Immature natural killer cell (primary cell): ENCODE measurements around the gene CEBPZOS. TPM values are rescaled to one million over a fixed set of nuclear protein-coding genes. Genes with fewer than 3 reads are reported as not detected.

Experiments used
- DNase-seq, 3 donors: peaks; one replicate each; pipeline ENCODE4 v3.0.0; 2022; ENCODE audit warnings: mixed read lengths in 1 of 3
- H3K27ac Mint-ChIP-seq, 6 donors: one replicate each; pipeline ENCODE4 v1.8.0; 2020; ENCODE audit warnings: mixed read lengths in 6 of 6, mild to moderate bottlenecking in 5 of 6, inconsistent platforms in 4 of 6, moderate library complexity in 3 of 6
- H3K27me3 Mint-ChIP-seq, 3 donors: one replicate each; pipeline ENCODE4 v1.8.0; 2020 to 2021; ENCODE audit warnings: low read depth in 3 of 3, mild to moderate bottlenecking in 3 of 3, mixed read lengths in 3 of 3, moderate library complexity in 3 of 3, inconsistent platforms in 1 of 3
- H3K36me3 Mint-ChIP-seq, 3 donors: one replicate each; pipeline ENCODE4 v1.8.0; 2020; ENCODE audit warnings: mixed read lengths in 3 of 3, inconsistent platforms in 2 of 3, mild to moderate bottlenecking in 2 of 3
- H3K4me1 Mint-ChIP-seq, 2 donors: one replicate each; pipeline ENCODE4 v1.8.0; 2020; ENCODE audit warnings: inconsistent platforms in 2 of 2, mild to moderate bottlenecking in 2 of 2, mixed read lengths in 2 of 2, moderate library complexity in 1 of 2
- H3K4me3 Mint-ChIP-seq, 5 donors: one replicate each; pipeline ENCODE4 v1.8.0; 2020; ENCODE audit warnings: mild to moderate bottlenecking in 5 of 5, mixed read lengths in 5 of 5, inconsistent platforms in 3 of 5, moderate library complexity in 3 of 5
- H3K9me3 Mint-ChIP-seq, 6 donors: one replicate each; pipeline ENCODE4 v1.8.0; 2020; ENCODE audit warnings: mild to moderate bottlenecking in 6 of 6, mixed read lengths in 6 of 6, inconsistent platforms in 4 of 6, moderate library complexity in 3 of 6
- polyA plus RNA-seq, 3 donors: library from polyadenylated mRNA; unstranded; fragments of 300-500 nt; fragmentation: Illumina TruSeq; gene quantifications; one replicate each; pipeline ENCODE4 v1.2.3, GENCODE V29; 2021

The CEBPZOS gene
- 10 to 100 TPM; 37.6 to 45.4 (median 44.9) TPM for polyA plus RNA-seq

DNA sequence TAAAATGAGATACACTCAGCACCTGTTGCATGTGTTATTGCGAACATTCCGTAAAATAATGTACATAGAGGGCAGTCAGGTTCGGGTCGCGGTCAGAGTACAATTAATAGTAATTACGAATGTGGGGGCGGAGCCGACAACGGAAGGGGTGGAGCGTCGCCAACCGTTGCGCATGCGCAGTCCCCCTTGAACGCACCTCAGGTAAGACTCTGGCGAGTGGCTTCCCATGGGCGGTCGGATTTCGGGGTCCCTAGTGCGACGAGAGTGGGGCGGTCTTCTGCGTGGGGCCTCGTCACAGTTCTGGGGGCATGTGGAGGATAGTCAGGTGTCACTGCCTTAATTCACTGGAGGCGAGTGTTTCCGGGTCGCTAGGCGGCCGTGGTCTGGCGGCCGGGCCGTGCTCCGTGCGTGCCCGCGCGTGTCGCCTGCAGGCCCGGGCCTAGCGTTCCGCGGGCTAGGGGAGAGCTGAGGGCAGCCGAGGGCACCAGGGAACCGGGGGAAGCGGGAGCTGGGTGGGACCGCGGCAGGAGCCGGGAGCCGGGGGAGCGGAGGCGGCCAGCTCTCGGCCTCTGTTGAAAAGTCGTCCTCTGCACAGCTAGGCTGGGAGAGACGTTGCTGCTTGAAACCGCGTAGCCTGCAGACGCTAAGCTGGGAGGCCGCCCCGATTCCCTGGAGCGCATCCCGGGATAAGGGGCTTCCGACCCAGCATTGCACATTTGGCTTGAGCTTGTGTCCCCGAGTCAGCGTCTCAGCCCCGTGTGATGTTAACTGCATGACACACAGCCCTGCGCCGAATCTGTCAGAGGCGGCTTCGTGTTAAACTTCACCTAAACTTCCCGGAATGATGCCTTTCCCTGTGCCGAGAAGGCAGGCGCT, at the start of gene CEBPZOS:
Gene CEBPZOS, plus strand, starts transcription at position 177 of the 876 bp plus-strand sequence. CDS start 3,209 bp downstream, outside the sequence.
- Mint-ChIP-seq H3K27me3 (peaks cover 5 to 6% (median 6%) of the 10 kb centered on the region in 3 donors), H3K27ac (peak within 1 kb of the TSS; percentile 91 to 100 (median 99)), H3K9me3 (peaks cover 0 to 2% (median 0%) of the 10 kb centered on the region in 6 donors), H3K36me3 (peaks cover 0 to 5% (median 0%) of the 10 kb centered on the region in 3 donors), H3K4me3 (peak within 1 kb of the TSS; percentile 96 to 100 (median 98)), H3K4me1 (peaks cover 24 to 50% of the 10 kb centered on the region in 2 donors)
- peak; percentile 86 to 91 (median 89) for DNase-seq

DNA sequence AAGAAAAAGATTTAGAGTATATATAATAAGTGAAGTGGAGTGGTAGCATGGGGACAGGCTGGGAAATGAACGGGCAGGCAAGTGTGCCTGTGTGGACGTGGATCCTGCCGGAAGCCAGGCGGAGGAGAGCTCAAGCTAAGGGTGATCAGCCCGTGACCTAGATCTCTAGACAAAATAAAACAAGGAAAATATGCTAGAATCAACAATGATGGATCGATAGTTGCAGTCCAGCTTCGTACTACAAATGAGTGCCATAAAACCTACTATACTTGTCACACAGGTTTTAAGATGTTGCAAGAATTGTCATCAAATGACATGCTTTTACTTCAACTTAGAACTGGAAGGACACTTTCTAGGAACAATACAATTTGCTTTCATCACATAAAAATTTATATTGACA, 48.0 kb upstream of the CEBPZOS start:
- Mint-ChIP-seq H3K36me3 (peaks cover 14 to 34% (median 22%) of the 10 kb centered on the region in 3 donors), H3K27ac (peak overlapping the region in 3 of 6 donors; percentile 1 to 31 (median 31)), H3K4me1 (peaks cover 26 to 48% of the 10 kb centered on the region in 2 donors), H3K27me3 (no peaks in the 10 kb centered on the region), H3K4me3 (no peak overlapping the region), H3K9me3 (peaks cover 0 to 1% (median 0%) of the 10 kb centered on the region in 6 donors)
- DNase-seq = no peak

DNA sequence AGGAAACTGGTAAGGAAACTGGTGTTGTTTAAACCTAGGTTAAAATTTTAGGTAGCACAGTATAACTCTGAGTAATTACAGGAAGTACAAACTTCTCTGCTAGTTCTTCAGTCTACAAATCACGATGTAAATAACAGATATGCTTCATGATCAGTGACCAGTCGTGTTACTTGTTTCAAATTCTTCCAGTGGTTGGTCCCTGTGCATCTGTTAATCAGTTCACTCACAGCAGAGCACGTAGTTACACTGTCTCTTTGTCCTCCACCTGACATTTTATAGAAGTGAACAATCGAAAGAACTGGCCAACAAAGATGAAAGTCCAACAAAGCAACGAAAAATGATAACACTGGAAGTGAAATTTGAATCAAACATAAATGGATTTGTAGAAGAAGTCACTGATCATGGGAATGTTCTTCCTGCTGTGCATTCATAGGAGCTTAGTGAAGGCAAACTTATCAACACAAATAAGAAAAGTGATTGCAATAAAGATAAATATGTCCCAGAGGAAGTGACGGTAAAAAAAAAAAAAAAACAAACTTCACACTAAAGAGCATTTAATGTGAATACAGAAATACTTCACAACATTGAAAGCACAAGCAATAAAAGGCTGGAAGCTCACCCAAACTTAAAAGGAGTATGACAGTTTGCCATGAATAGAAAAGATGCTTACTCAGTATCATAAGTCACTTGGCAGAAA, 46.5 kb upstream of the CEBPZOS start:
- Mint-ChIP-seq H3K27me3 (no peaks in the 10 kb centered on the region), H3K4me3 (peak overlapping the region; percentile 38 to 74 (median 53)), H3K9me3 (peaks cover 0 to 1% (median 0%) of the 10 kb centered on the region in 6 donors), H3K27ac (peak overlapping the region; percentile 76 to 90 (median 81)), H3K36me3 (peaks cover 14 to 41% (median 20%) of the 10 kb centered on the region in 3 donors), H3K4me1 (peaks cover 32 to 59% of the 10 kb centered on the region in 2 donors)
- DNase-seq = peak; percentile 19 to 46 (median 26)

DNA sequence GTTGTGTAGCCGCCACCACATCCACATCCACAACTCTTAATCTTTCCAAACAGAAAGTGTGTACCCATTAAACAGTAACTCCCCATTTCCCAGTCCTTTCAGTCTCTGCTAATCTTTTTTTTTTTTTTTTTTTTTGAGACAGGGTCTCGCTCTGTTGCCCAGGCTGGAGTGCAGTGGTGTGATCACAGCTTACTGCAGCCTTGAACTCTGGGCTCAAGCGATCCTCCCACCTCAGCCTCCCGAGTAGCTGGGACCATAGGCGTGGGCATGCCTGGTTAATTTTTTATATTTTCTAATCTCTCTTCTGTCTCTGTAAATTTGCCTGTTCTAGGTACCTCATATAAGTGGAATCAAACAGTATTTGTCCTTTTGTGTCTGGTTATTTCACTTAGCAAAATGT, 43.1 kb upstream of the CEBPZOS start:
- Mint-ChIP-seq H3K27me3 (peaks cover 0 to 5% (median 0%) of the 10 kb centered on the region in 3 donors), H3K27ac (peak overlapping the region in 3 of 6 donors; percentile 12 to 56 (median 50)), H3K9me3 (no peaks in the 10 kb centered on the region), H3K4me1 (peaks cover 55 to 80% of the 10 kb centered on the region in 2 donors), H3K4me3 (peak overlapping the region in 1 of 5 donors; percentile 33), H3K36me3 (peaks cover 6 to 35% (median 8%) of the 10 kb centered on the region in 3 donors)
- no peak for DNase-seq

DNA sequence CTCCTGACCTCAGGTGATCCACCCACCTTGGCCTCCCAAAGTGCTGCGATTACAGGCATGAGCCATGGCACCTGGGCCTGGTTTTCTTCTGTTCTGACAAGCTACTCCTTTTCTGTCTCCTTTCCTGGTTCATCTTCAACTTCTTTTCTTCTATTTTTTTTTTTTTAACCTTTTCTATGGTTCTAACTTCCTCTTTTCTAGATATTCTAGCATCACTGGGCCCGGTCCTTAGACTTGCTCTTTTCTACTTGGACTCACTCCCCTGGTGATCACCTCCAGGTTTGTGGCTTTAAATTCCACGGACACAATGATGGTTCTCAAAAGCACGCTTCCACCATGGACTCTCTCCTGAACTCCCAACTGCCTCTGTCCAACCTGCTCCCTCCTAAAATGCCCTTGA, 41.5 kb upstream of the CEBPZOS start:
- peak overlapping the region; percentile 9 to 90 (median 55) for H3K27ac Mint-ChIP-seq
- peaks cover 0 to 5% (median 0%) of the 10 kb centered on the region in 3 donors for H3K27me3 Mint-ChIP-seq
- DNase-seq = no peak
- peak overlapping the region in 2 of 5 donors; percentile 0 to 93 for H3K4me3 Mint-ChIP-seq
- H3K36me3 Mint-ChIP-seq = peaks cover 0 to 27% (median 8%) of the 10 kb centered on the region in 3 donors
- no peaks in the 10 kb centered on the region for H3K9me3 Mint-ChIP-seq
- peaks cover 47 to 65% of the 10 kb centered on the region in 2 donors for H3K4me1 Mint-ChIP-seq

DNA sequence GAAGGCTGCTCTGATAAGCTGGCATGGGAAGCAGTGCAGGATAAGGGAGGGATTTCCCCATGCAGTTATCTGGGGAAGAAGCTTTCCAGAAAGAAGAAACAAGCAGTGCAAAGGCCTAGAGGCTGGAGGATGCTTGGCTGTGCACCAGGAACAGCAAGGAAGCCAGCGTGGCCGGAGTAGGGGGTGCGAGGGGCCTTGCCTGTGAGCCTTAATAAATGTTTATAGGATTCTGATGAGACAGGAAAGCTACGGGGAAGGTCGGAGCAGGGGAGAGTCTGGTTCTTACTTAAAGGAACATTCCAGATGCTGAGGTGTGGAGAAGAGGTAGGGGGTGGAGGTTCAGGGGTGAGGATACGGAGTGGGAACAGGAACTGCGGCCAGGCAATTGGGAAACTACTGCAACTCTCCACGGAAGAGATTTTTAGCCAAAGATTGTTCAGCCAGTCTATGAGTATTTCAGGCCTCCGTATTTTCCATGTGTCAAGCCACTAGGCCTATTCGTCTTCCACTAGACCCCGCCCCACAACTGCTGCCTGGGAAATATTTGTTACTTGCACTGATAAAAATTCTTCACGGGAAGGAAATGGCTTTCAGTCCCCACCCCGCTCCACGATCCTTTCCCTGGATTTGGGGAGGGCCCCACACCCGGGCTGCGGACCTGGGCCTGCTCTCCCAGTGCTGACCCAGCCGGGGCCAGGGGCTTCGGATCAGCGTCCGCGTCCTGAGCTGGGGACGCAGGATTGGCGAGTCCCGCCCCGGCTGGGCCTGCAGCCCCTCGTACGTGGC, 40.0 kb upstream of the CEBPZOS start:
- Mint-ChIP-seq H3K27ac (peak overlapping the region; percentile 80 to 93 (median 90)), H3K4me1 (peaks cover 39 to 50% of the 10 kb centered on the region in 2 donors), H3K36me3 (peaks cover 0 to 23% (median 8%) of the 10 kb centered on the region in 3 donors), H3K27me3 (peaks cover 0 to 5% (median 0%) of the 10 kb centered on the region in 3 donors), H3K9me3 (no peaks in the 10 kb centered on the region), H3K4me3 (peak overlapping the region; percentile 87 to 93 (median 90))
- DNase-seq = no peak

DNA sequence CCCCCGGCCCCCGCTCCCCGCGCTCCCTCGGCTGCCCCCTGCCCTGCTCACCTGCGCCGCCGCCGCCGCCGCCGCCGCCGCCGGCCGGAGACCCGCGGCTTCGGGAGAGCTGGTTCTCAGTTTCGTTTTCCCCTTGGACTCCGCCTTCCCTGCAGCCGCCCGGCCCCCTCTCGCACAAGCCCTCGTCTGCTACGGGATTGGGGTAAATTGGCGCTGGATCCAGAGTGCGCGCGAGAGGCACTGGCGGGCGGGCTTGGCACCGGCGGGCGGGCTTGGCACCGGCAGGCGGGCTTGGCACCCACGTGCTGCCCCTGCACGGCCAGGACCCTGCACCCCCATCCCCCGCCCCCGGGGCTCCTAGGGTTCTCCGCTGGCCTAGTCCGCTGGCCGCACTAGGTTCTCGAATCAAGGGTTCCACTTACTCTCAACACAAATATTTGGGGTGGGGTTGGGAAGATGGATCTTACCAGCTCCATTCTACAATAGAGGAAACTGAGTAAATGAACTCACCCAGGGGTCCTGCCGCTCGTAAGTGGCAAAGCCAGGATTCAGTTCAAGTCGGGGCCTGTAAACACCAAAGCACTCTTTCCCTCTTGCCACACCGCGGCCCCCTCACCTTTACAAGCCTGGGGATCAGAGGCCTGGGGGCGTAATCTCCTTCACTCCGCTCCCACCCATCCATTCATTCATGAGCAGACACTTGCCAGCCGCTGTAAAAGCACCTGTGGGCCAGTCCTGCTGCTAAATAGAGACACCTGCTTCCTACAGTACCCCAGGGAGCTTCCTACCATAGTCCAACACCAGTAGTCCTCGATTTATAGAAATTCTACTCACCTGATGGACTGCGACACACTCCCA, 39.2 kb upstream of the CEBPZOS start, which contains the start of gene EIF2AK2:
Gene EIF2AK2, minus strand, starts transcription at position 124 of the 858 bp plus-strand sequence. CDS start 9,174 bp downstream, outside the sequence.
- Mint-ChIP-seq H3K27me3 (peaks cover 0 to 5% (median 0%) of the 10 kb centered on the region in 3 donors), H3K36me3 (peaks cover 0 to 20% (median 8%) of the 10 kb centered on the region in 3 donors), H3K9me3 (no peaks in the 10 kb centered on the region), H3K27ac (peak within 1 kb of the TSS; percentile 80 to 93 (median 90)), H3K4me1 (peaks cover 36 to 45% of the 10 kb centered on the region in 2 donors), H3K4me3 (peak within 1 kb of the TSS; percentile 87 to 93 (median 90))
- DNase-seq = peak; percentile 80 to 84 (median 84)

DNA sequence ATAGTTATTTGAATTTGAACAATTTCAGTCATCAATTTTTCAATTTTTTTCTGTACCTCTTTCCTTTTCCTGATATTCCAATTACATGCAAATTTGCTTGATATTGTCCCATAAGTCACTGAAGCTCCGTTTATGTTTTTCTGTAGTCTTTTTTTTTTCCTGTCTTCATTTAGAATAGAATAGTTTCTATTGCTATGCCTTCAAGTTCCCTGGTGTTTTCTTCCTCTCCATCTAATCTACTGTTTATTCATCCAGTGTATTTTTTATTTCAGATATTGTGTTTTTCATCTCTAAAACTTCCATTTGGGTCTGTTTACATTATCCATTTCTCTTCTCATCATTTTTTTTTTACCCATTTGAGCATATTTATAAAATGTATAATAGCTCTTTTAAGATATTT, 31.5 kb upstream of the CEBPZOS start:
- Mint-ChIP-seq H3K27ac (no peak overlapping the region), H3K9me3 (peaks cover 4 to 21% (median 13%) of the 10 kb centered on the region in 6 donors), H3K27me3 (peaks cover 1 to 4% (median 3%) of the 10 kb centered on the region in 3 donors), H3K4me3 (no peak overlapping the region), H3K36me3 (peaks cover 0 to 6% (median 5%) of the 10 kb centered on the region in 3 donors), H3K4me1 (no peaks in the 10 kb centered on the region)
- no peak for DNase-seq

DNA sequence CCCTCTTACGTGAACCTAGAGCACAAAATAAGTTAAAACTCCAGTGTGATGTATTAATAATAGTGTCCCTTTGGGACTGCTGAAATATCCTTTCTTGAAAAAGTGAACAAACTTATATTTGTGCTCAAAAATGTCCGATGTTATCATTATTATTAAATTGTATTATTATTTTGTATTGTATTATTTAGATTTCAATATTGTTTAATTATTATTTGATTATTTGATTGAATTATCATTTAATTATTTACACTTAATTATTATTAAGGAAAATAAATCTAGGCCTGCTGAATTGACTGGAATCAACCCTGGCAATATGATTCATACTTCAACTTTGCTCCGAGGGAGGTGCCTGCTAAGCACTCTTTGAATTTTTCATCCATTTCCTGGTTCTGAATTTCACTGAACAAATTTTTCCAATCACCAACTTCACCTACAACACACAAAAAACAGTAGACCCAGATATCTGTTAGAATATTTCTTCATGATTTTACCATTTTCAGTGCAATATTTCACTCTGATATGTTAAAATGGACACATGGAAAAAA, 28.6 kb upstream of the CEBPZOS start:
- Mint-ChIP-seq H3K4me3 (no peak overlapping the region), H3K27me3 (peaks cover 1 to 4% (median 3%) of the 10 kb centered on the region in 3 donors), H3K9me3 (peaks cover 4 to 21% (median 13%) of the 10 kb centered on the region in 6 donors), H3K36me3 (peaks cover 0 to 6% (median 5%) of the 10 kb centered on the region in 3 donors), H3K27ac (peak overlapping the region in 1 of 6 donors; percentile 13), H3K4me1 (no peaks in the 10 kb centered on the region)
- no peak for DNase-seq

DNA sequence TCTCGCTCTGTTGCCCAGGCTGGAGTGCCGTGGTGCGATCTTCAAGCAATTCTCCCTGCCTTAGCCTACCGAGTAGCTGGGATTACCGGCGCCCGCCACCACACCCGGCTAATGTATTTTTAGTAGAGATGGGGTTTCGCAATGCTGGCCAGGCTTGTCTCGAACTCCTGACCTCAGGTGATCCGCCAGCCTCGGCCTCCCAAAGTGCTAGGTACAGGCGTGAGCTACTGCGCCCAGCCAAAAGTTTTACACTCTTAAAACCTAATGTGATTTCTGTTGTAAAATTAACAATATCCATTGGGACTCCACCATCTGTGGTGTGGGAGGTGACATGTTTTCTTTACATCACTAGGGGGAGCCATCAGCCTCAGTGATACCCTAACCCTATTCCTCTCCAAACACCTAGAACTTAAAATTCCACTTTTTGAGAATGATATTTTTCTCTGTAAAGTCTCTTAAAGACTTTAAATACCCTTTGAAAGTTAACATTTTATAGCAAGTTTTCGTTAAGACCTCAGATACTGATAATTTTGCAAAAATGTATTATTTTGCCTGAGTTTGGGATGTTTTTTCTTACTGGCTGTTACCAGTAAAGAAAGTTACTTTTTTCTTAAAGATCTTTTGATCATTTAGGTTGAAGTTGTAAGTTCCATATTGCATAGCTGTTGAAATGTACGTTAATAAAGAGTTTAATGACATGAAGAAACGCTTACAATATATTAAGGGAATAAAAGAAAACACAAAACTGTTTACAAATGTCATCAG, 27.9 kb upstream of the CEBPZOS start:
- Mint-ChIP-seq H3K27me3 (peaks cover 1 to 4% (median 3%) of the 10 kb centered on the region in 3 donors), H3K36me3 (peaks cover 0 to 6% (median 5%) of the 10 kb centered on the region in 3 donors), H3K4me3 (no peak overlapping the region), H3K27ac (no peak overlapping the region), H3K4me1 (no peaks in the 10 kb centered on the region), H3K9me3 (peaks cover 4 to 21% (median 13%) of the 10 kb centered on the region in 6 donors)
- DNase-seq = peak; percentile 24 to 35 (median 27)

DNA sequence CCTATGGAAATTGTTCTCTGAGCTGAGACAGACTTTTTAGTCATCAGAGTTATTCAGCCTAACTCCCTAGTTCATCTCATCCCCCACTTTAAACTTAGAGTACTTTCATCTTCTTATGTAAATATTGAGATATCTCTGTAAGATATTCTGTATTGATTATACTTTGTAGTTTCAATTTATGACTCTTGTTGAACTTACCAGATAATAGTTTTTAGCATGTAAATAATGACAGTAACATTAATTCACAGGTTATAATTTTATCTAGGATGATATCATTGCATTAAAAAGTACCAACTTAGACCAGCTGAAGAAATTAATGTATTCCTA, 24.7 kb upstream of the CEBPZOS start:
- H3K4me1 Mint-ChIP-seq = no peaks in the 10 kb centered on the region
- H3K36me3 Mint-ChIP-seq = no peaks in the 10 kb centered on the region
- no peak for DNase-seq
- no peak overlapping the region for H3K4me3 Mint-ChIP-seq
- peaks cover 0 to 3% (median 0%) of the 10 kb centered on the region in 3 donors for H3K27me3 Mint-ChIP-seq
- peaks cover 0 to 1% (median 0%) of the 10 kb centered on the region in 6 donors for H3K9me3 Mint-ChIP-seq
- H3K27ac Mint-ChIP-seq = no peak overlapping the region
